HL-60/S4 treated with phorbol 12-myristate 13-acetate at 8.2 ng/mL for 4 days and 3 days (cell line): Measurements from ENCODE around the gene DDR2.

Experiments
- in situ Hi-C: fragments of 300-500 bp; cut with MboI; formaldehyde crosslinking; loops from 2 replicates; pipeline ENCODE4 v1.15.0; 2022; ENCODE audit warnings: low sequenced_read_pairs

Gene DDR2

GRCh38 chr1:162670928-162671663 lies 38.8 kb downstream of the DDR2 start:
- in situ Hi-C loops = no loop called here

- in situ Hi-C loops = no loop called here
Observed at GRCh38 chr1:162671664-162672410, 39.6 kb downstream of the DDR2 start.

- in situ Hi-C loops = no loop called here
Observed at GRCh38 chr1:162672622-162673260, 40.5 kb downstream of the DDR2 start.

DNA sequence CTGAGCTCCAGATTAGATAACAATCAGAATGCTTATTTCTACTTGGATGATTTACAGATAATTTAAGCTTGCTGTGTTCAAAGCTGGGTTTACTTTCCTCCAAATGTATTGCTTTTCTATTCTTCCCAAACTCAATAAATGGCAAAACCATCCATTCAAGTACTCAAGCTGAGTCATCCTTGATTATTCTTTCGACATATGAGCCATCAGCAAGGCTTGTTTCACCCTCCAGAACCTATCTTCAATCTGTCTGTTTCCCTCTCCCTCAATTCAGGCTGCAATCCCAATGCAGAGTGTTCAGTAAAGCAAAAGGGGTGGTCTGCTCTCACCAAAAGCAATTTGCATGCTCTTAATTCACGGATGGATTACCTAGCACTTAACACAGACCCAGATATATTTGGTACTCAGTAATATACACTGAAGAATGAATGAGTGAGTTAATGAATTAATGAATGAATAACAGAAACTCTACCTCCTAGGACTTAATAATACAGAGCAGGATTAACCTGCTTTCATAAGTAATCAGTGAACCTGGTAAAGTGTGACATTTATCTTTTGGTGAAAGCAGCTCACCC lies 41.9 kb downstream of the DDR2 start:
- in situ Hi-C loops = no loop called here

GRCh38 chr1:162676087-162676486 lies 43.8 kb downstream of the DDR2 start:
- in situ Hi-C loops = no loop called here

GRCh38 chr1:162676750-162677149 lies 44.5 kb downstream of the DDR2 start:
- in situ Hi-C loops = no loop called here

DNA sequence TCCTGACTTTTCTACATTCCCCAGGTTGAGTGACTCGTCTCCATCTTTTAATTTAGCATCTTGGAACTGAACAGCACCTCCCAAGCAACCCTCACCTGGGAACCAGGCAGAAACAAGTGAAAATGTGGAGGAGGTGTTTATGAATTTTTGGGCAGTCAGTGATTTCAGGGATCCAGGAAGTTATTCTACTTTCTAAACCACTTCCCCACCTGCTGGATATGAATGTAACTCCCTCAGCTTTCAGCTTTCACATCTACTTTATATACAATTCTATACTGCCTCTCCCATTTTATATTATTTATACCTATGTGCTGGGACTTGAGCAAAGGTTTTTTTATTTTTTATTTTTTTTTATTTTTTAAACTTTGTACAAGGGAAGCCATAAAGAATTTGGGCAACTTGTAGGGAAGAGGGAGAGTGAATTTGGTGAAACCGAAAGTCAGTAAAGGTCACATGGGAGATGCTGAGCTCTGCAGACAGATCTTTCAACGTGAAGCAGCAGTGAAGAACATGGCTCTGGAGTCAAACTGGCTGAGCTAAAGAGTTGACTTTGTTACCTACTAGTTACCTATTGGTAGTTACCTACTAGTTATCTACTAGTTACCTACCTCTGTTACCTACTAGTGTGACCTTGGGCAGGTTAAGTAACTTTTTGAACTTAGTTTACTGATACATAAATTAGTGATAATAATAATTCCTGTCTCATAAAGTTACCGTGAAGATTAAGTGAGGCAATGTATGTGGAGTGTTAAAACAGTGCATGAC lies 45.5 kb downstream of the DDR2 start:
- in situ Hi-C loops = no loop called here

- in situ Hi-C loops = no loop called here
Observed at GRCh38 chr1:162678439-162678838, 46.2 kb downstream of the DDR2 start.

DNA sequence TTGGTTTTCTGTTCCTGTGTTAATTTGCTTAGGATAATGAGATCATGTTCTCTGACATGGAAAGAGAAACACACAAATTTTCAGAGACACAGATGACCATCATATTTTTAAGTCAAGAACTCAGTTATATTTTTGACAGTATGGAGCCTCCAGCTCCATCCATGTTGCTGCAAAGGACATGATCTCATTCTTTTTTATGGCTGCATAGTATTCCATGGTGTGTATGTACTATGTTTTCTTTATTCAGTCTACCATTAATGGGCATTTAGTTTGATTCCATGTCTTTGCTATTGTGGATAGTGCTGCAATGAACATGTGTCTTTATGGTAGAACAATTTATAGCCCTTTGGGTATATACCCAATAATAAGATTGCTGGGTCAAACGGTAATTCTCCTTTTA lies 47.0 kb downstream of the DDR2 start:
- in situ Hi-C loops = no loop called here

DNA sequence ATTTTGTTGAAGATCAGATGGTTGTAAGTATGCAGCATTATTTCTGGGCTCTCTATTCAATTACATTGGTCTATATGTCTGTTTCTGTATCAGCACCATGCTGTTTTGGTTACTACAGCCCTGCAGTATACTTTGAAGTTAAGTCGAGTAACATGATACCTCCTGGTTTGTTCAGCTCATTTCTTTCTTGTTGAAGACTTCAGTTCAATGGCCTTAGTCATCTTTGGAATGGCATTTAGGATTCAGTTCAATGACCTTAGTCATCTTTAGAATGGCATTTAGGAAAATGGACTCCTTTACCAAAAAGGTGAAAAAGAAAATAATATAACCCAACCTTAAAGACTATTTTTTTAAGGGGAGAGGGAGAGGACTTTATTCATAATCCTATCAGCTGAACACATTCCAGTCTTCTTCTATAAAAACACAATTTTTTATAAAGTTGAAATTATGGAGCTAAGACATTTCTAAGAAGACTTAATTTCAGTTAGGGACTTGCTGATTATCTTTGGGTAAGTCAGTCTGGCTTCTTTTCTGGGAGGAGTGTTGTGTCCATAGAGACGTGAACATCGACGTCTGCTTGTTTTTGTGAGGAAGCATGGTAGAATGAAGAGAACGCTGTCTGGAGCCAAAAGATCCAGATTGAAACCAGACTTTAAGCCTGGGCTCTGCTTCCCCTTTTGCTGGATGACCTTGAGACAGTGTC lies 48.3 kb downstream of the DDR2 start:
- in situ Hi-C loops = no loop called here

DNA sequence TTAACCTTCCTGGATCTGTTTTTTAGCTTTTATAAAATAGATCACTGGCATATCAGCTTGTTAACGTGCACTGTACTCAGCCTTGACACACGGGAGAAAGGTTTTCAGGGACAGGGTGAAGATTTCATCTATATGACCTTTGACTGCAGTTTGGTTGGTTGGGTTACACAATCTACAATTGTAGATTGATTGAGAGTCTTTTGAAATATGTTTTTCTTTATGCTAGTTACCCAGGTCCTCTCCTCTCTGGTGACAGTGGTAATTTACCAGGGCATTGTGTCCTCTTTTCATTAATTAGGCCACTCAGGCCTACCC lies 48.8 kb downstream of the DDR2 start:
- in situ Hi-C loops = no loop called here

GRCh38 chr1:162682013-162682419 lies 49.8 kb downstream of the DDR2 start:
- in situ Hi-C loops = no loop called here

GRCh38 chr1:162687870-162688269 lies 55.6 kb downstream of the DDR2 start:
- in situ Hi-C loops = no loop called here

GRCh38 chr1:162688521-162688920 lies 56.3 kb downstream of the DDR2 start:
- in situ Hi-C loops = no loop called here

DNA sequence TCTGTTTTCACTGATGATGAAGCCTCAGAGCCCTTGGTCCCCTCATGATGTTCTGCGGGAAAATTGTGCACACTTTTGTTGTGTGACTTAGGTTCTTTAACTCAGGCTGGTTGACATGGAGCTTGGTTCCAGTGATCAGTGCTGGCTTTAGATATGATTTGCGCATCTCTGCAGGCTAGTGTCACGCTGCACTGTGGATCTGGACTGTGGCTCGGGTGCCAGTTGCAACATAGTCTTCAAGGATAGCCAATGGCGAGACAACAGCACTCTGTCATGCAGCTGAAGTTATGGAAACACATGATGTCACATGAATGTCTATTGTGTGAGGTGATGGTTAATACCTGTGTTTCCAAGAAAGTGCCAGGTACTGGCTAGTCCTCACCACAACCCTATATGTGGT lies 56.7 kb downstream of the DDR2 start:
- in situ Hi-C loops = no loop called here

DNA sequence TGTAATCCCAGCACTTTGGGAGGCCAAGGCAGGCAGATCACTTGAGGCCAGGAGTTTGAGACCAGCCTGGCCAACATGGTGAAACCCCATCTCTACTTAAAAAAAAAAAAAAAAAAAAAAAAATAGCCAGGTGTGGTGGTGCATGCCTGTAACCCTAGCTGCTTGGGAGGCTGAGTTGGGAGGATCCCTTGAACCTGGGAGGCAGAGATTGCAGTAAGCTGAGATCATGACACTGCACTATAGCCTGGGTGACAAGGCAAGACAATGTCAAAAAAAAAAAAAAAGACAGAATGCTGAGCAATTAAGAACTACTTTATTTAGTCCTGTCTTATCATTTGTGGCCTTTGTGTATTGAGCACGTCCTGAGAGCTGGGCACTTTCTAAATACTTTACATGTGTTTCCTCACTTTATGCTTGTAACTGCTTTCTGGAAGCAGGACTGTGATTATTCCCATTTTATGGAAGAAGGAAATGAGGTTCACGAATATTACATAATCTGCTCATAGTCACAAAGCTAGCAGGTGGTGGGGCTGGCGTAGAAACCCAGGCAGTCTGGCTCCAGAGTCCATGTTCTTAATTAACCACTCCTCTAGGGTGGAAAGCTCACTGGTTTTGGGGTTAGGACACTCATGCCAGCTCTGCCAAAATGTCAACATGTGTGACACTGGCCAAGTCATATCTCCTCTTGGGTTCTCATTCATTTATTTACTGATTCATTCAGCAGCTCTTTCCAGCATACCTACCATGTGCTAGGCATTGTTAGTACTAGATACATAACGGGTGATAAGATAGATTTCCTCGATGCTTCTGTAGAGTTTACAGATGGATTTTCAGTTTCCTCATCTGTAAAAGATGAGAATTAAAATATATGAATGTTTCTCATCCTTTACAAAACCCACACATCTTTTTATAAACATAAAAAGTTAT lies 57.7 kb downstream of the DDR2 start:
- in situ Hi-C loops = no loop called here

DNA sequence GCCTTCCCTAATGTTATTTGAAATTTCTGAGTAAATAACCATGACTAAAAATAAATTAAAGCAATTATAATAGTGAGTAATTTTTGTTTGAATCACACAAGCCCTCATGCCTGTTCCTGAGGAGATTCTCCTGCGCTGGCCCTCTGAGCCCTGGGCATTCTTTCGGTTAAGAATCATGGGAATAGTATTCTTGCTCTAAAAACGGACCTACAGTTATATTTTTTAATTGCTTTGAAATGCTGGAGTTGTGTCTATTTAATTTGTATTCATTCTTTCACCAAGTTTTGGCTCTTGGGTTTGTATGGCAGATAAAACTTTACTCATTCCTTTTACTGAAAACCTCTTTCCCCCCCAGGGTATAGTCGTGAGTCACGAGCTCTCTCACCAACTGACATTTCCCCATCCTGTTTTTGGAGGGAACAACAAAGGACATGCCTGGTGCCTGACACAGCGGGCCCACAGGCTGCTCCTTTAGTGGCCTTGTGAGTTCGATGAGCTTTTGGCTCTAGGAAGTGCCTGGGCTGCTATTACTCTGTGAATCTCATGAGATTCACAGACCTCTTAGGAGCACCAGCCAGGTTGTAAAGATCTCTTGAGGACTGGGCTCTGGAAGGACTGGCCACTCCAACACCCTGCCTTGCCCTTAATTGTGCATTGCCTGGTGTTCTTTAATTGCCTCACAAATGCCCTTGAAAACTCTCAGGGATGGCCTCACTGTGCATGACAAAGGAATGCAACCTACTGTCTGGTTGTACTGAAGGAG lies 58.6 kb downstream of the DDR2 start:
- in situ Hi-C loops = no loop called here

GRCh38 chr1:162691999-162692575 lies 59.8 kb downstream of the DDR2 start:
- in situ Hi-C loops = no loop called here
